Esophagus (tissue), 2 donors: ENCODE measurements around the gene TWNK. TPM values are rescaled to one million over a fixed set of nuclear protein-coding genes. Genes with fewer than 3 reads are reported as not detected.

Experiments used
- H3K27ac ChIP-seq, 2 donors: one replicate each; pipeline ENCODE4 v1.5.1; 2013; ENCODE audit warnings: low read depth in 2 of 2, mild to moderate bottlenecking in 2 of 2, inconsistent platforms in 1 of 2, low read length in 1 of 2, moderate library complexity in 1 of 2
- H3K27me3 ChIP-seq, 2 donors: one replicate each; pipeline ENCODE4 v1.6.1; 2013; ENCODE audit warnings: low read length in 2 of 2, control low read depth in 1 of 2, mild to moderate bottlenecking in 1 of 2; ENCODE audit not compliant: insufficient read depth in 2 of 2, control insufficient read depth in 1 of 2
- H3K36me3 ChIP-seq, 2 donors: one replicate each; pipeline ENCODE4 v1.6.1; 2013; ENCODE audit warnings: low read length in 1 of 2; ENCODE audit not compliant: control insufficient read depth in 2 of 2, insufficient read depth in 2 of 2
- H3K4me1 ChIP-seq, 2 donors: one replicate each; pipeline ENCODE4 v1.6.1; 2013; ENCODE audit warnings: low read length in 1 of 2; ENCODE audit not compliant: control insufficient read depth in 2 of 2, insufficient read depth in 2 of 2
- H3K4me3 ChIP-seq, 2 donors: one replicate each; pipeline ENCODE4 v1.5.1; 2013; ENCODE audit warnings: low read length in 2 of 2, mild to moderate bottlenecking in 2 of 2, low read depth in 1 of 2, moderate library complexity in 1 of 2
- H3K9me3 ChIP-seq, 2 donors: one replicate each; pipeline ENCODE4 v1.6.1; 2013; ENCODE audit warnings: mild to moderate bottlenecking in 2 of 2, low read depth in 1 of 2, low read length in 1 of 2, moderate library complexity in 1 of 2; ENCODE audit not compliant: control insufficient read depth in 2 of 2, insufficient read depth in 1 of 2
- WGBS, 2 donors: extraction: QIAGEN DNeasy Blood & Tissue Kit; methylation state at CpG; one replicate each; pipeline ENCODE4 v1.1.7; 2013; 5-methylcytosine and 5-hydroxymethylcytosine counted together
- polyA plus RNA-seq, 2 donors: library from polyadenylated mRNA; stranded (reverse); fragments of 200-250 nt; gene quantifications; one replicate each; pipeline ENCODE4 v1.2.3, GENCODE V29; 2013
- donor health status: healthy with polysubstance abuse.
- donor health status: Bipolar disorder and iron deficiency.

Gene TWNK
- polyA plus RNA-seq, 2 donors, result 3.6 to 7.1 TPM

DNA sequence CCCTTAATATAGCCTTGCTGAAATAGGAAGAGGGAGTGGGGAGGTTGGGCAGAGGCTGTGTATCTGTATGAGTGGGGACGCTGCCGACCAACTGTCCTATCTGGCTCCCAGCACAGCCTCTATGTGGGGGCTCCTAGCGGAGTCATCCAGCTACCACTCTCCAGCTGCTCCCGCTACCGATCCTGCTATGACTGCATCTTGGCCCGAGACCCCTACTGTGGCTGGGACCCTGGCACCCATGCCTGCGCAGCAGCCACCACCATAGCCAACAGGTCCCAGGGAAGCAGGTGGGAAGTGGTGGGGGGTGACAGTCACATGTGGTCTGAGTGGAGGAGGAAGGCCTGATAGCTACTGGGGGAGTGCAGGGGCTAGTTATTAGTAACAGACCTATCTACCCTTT is 6.6 kb upstream of the TWNK start:
- H3K4me3 ChIP-seq, result no peak overlapping the region
- 93% methylated on average over 7 of the region's 7 CpGs for WGBS, 2 donors
- H3K27me3 ChIP-seq, result no peaks in the 10 kb centered on the region
- peaks cover 2 to 3% of the 10 kb centered on the region in 2 donors for H3K4me1 ChIP-seq
- peaks cover 11 to 21% of the 10 kb centered on the region in 2 donors for H3K36me3 ChIP-seq
- no peaks in the 10 kb centered on the region for H3K9me3 ChIP-seq
- H3K27ac ChIP-seq, result no peak overlapping the region

DNA sequence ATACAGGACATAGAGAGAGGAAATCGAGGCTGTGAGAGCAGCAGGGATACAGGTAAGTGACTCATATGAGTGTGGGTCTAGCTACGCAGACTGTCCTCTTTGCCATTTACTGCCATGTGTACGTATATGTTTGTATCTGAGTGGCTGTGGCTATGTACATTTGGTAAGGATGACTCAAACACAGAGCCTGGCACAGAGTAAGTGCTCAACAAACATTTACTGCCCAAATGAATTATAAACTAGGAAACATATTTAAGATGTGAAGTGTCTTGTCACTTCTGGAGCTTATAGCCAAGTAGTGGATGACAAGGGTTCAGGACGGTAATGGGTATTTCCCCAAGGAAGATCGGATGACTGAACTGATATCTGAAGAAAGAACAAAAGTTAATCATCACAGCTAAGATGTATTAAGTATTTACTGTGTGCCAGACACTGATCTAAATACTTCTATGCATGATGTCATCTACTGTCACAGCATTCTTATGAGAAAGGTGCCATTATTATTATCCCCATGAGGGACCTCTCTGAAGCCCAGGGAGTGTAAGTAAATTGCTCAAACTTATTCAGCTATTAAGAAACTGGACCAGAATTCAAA is 6.1 kb upstream of the TWNK start:
- 86 to 88% methylated on average over 5 of the region's 5 CpGs for WGBS, 2 donors
- no peak overlapping the region for H3K27ac ChIP-seq
- no peaks in the 10 kb centered on the region for H3K27me3 ChIP-seq
- H3K9me3 ChIP-seq, result no peaks in the 10 kb centered on the region
- H3K4me3 ChIP-seq, result no peak overlapping the region
- H3K4me1 ChIP-seq, result peaks cover 2 to 3% of the 10 kb centered on the region in 2 donors
- H3K36me3 ChIP-seq, result peaks cover 11 to 21% of the 10 kb centered on the region in 2 donors

DNA sequence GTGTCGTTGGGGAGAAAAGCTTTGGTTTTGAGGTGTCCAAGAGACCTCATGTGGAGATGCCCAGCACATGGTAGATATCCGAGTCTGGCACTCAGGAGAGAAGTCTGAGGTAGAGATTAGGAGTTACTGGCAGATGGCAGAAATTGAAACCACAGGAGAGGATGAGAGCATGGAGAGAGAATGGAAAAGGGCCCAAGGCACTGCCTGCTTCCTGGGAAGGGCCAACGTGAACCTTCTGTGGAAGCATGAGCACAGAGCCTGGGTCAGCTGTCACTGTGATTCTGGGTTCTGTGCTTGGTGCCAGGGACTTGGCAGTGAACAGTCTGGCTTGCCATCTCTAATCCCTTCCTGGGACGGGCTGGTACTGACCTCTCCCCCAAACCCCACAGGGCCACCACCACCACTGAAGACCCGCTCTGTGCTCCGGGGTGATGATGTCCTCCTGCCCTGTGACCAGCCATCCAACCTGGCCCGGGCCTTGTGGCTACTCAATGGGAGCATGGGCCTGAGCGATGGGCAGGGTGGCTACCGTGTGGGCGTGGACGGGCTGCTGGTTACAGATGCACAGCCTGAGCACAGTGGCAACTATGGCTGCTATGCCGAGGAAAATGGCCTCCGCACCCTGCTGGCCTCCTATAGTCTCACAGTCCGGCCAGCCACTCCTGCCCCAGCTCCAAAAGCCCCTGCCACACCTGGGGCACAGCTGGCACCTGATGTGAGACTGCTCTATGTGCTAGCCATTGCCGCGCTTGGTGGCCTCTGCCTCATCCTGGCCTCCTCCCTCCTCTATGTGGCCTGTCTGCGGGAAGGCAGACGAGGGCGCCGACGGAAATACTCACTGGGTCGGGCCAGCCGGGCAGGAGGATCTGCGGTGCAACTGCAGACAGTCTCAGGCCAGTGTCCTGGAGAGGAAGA is 4.2 kb upstream of the TWNK start:
- Histone ChIP-seq H3K4me1 (peaks cover 7 to 8% of the 10 kb centered on the region in 2 donors), H3K36me3 (peaks cover 11 to 18% of the 10 kb centered on the region in 2 donors), H3K27me3 (no peaks in the 10 kb centered on the region), H3K27ac (no peak overlapping the region), H3K4me3 (no peak overlapping the region), H3K9me3 (no peaks in the 10 kb centered on the region)
- 88 to 91% methylated on average over 24 of the region's 24 CpGs for WGBS, 2 donors

DNA sequence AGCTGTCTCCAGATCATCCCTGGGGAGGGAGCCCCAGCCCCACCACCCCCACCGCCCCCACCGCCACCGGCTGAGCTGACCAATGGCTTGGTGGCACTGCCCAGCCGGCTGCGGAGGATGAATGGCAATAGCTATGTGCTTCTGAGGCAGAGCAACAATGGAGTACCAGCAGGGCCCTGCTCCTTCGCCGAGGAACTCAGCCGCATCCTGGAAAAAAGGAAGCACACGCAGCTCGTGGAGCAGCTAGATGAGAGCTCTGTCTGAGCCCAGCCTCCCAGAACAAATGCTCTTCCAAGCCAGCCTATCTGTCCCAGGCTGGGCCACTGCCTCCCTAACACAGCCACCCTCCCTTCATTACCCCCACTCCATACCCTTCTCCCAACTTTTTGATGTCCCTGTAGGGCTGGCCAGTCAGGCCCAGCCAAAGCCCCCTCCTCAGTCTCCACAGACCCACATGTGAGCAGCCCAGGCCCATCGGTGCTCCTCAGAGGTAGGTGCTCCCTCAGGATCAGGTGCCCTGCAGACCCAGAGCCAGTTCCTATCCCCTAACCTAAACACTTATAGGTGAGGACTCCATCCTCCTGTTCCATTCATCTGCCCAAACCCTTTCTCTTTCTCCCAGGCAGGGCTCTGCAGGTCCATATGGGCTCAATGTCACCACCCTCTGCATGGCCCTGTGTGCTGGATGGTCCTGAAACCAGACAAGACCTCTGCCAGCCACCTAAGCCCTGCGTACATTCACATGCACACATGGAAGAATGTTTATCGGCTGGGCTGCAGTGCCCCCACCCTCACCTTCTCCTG is 3.3 kb upstream of the TWNK start:
- H3K9me3 ChIP-seq, result no peaks in the 10 kb centered on the region
- H3K27ac ChIP-seq, result no peak overlapping the region
- H3K36me3 ChIP-seq, result peaks cover 11 to 16% of the 10 kb centered on the region in 2 donors
- H3K27me3 ChIP-seq, result no peaks in the 10 kb centered on the region
- no peak overlapping the region for H3K4me3 ChIP-seq
- H3K4me1 ChIP-seq, result peaks cover 11 to 12% of the 10 kb centered on the region in 2 donors
- WGBS, 2 donors, result 82 to 85% methylated on average over 13 of the region's 13 CpGs

DNA sequence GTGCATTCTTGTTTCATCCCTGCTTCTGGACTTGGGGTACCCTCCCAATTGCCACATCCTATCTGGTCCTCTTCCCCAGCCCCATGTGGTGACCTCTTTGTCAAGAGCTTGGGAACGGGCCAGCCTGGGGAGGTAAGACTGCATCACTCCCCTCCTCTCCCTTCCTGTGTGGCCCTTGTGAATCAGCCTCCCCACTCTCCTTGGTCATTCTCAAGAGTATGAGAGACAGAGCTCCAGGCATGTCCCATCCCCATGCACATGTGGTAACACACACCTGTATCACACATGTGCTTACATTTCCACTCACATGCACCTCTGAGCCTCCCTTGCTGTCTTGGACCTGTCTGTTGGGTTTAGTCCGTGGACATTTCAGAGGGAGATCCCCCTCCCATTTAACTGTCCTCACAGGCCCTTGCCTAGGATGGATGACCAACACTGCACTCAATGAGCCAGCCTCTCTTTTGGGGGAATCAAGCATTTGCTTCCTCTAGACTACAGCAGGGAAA is 2.6 kb upstream of the TWNK start:
- Histone ChIP-seq H3K4me3 (no peak overlapping the region), H3K4me1 (peaks cover 12 to 18% of the 10 kb centered on the region in 2 donors), H3K36me3 (peaks cover 11 to 22% of the 10 kb centered on the region in 2 donors), H3K9me3 (no peaks in the 10 kb centered on the region), H3K27ac (no peak overlapping the region), H3K27me3 (no peaks in the 10 kb centered on the region)
- 79 to 82% methylated on average over 2 of the region's 2 CpGs for WGBS, 2 donors

DNA sequence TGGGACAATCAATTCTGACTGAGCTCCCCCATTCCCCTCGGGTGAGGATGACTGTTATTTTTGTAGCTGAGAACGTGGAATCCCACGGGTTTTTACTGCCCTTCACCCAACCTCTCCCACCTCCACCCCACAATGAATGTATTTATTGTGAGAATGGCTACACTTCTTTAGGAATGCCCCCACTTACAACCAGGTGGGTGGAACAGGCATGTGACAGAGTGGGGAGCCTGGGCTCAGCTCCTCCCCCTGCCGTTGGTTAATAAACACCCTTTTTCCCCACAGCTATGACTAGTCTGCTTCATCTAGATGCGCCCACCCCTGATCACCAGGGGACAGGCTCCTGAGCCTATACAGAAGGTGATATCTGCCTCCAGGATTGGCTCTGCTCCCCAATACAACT is 2.0 kb upstream of the TWNK start:
- Histone ChIP-seq H3K4me3 (no peak overlapping the region), H3K36me3 (peaks cover 11 to 20% of the 10 kb centered on the region in 2 donors), H3K27ac (no peak overlapping the region), H3K9me3 (no peaks in the 10 kb centered on the region), H3K4me1 (peaks cover 12 to 18% of the 10 kb centered on the region in 2 donors), H3K27me3 (no peaks in the 10 kb centered on the region)
- 62 to 68% methylated on average over 5 of the region's 5 CpGs for WGBS, 2 donors

DNA sequence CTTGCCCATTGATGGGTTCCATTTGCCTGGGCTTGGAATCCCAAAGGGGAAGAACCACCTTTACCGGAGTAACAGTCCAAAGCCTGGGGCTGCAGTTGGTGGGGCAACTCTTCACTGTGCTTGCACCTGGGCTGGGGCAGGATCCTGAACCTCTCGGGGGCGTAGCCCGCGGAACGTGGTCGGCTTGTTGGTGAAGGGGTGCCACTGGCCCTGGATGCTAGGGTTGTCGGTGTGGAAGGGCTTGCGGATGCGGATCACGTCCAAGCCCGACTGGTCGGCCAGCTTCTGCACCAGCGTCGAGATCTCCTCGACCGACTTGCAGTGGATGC is 756 bp upstream of the TWNK start:
- Histone ChIP-seq H3K27me3 (no peaks in the 10 kb centered on the region), H3K27ac (no peak overlapping the region), H3K4me3 (peak overlapping the region; percentile 82 to 97), H3K9me3 (no peaks in the 10 kb centered on the region), H3K4me1 (peaks cover 12 to 18% of the 10 kb centered on the region in 2 donors), H3K36me3 (peaks cover 15 to 26% of the 10 kb centered on the region in 2 donors)
- WGBS, 2 donors, result 13 to 16% methylated on average over 17 of the region's 17 CpGs

DNA sequence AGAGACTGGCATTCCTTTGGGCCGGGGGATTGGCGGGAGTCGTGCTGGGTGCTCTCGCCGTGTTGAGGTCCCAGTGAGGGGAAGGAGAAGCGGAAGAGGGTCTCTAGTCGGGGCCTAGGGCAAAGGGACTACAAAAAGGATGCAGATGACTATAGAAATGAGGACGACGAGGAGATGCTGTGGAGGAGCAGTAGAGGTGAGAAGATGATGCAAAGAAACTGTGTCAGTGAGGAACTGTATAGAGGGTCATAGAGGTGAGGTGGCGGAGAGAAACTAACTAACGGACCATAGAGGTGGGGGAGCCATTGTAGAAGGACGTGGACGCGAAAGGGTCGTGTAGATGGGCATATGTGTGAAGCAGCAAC is 324 bp downstream of the TWNK start:
- Histone ChIP-seq H3K36me3 (peaks cover 14 to 26% of the 10 kb centered on the region in 2 donors), H3K27ac (peak overlapping the region; percentile 81 to 90), H3K4me3 (peak overlapping the region; percentile 82 to 97), H3K27me3 (no peaks in the 10 kb centered on the region), H3K4me1 (peaks cover 12 to 18% of the 10 kb centered on the region in 2 donors), H3K9me3 (no peaks in the 10 kb centered on the region)
- 1 to 2% methylated on average over 15 of the region's 15 CpGs for WGBS, 2 donors

DNA sequence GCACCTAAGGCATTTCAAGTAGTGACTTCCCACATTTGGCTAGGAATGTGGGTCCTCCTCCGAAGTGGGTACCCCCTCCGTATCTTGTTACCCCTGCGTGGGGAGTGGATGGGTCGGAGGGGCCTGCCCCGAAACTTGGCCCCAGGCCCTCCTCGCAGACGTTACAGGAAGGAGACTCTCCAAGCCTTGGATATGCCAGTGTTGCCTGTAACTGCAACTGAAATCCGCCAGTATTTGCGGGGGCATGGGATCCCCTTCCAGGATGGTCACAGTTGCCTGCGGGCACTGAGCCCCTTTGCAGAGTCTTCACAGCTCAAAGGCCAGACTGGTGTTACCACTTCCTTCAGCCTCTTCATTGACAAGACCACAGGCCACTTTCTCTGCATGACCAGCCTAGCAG is 823 bp downstream of the TWNK start:
- H3K4me3 ChIP-seq, result peak overlapping the region; percentile 82 to 97
- H3K27me3 ChIP-seq, result no peaks in the 10 kb centered on the region
- H3K27ac ChIP-seq, result no peak overlapping the region
- peaks cover 12 to 18% of the 10 kb centered on the region in 2 donors for H3K4me1 ChIP-seq
- WGBS, 2 donors, result 55 to 62% methylated on average over 10 of the region's 10 CpGs
- no peaks in the 10 kb centered on the region for H3K9me3 ChIP-seq
- H3K36me3 ChIP-seq, result peaks cover 15 to 26% of the 10 kb centered on the region in 2 donors
